ENCODE measurements around the gene PDE4D. TPM values are rescaled to one million over a fixed set of nuclear protein-coding genes. Genes with fewer than 3 reads are reported as not detected.

Gene PDE4D
- total and polyA plus RNA-seq, 2 of the 4 experiments (the other 2 are of a cell fraction) = 1.4 to 7.9 TPM

DNA sequence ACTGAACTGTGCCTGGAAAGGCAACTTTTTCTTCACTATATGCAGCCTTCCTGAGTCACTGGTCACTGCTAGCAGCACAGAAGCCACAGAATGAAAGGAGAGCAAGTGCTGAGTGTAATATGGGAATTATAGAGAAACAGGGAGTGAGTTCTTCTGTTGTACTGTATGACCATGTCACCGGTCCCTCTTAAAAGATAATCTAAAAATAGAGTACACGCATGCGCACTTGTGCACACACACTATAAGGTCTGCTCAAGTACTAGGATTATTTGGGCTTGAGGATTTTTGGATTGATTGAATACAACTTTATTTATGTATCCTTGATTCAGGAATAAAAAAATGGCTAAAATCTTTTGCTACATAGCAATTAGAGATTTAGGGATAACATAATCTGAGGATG, 571.9 kb downstream of the PDE4D start:
- Histone ChIP-seq H2AK5ac (ENCODE audit: low read depth, low read length) (no peak overlapping the region), H4K8ac (ENCODE audit: low read depth in 2 of 2, low read length in 2 of 2) (no peak overlapping the region), H3K9me3 (ENCODE audit: control insufficient read depth, insufficient read depth, low read length) (no peaks in the 10 kb centered on the region), H3K4me1 (ENCODE audit: control insufficient read depth, insufficient read depth, low read length) (peaks cover 5% of the 10 kb centered on the region; the same call in 1 of the 2 replicates), H3K56ac (ENCODE audit: extremely low read depth, insufficient read depth, low read length) (no peak overlapping the region), H3K9me1 (ENCODE audit: insufficient read depth, low read length) (no peaks in the 10 kb centered on the region; the same call in 1 of the 2 replicates), H3K4me2 (ENCODE audit: low read depth, low read length) (no peak overlapping the region), H3K9ac (ENCODE audit: low read depth, low read length) (no peak overlapping the region), H3K27ac (ENCODE audit: insufficient read depth, low read length) (no peak overlapping the region), H2AK9ac (replicated peaks; ENCODE audit: low read depth, low read length, poor library complexity) (no peak overlapping the region), H3K4me3 (ENCODE audit: insufficient read depth, low read depth, low read length) (no peak overlapping the region), H4K5ac (ENCODE audit: low read depth, low read length) (no peak overlapping the region), H3K36me3 (ENCODE audit: control insufficient read depth, insufficient read depth, low read length) (no peaks in the 10 kb centered on the region), H3K4ac (ENCODE audit: low read depth, low read length) (no peak overlapping the region), H4K91ac (ENCODE audit: insufficient read depth, low read depth, low read length) (no peak overlapping the region), H3K79me1 (ENCODE audit: low read depth in 1 of 2, low read length in 2 of 2) (no peaks in the 10 kb centered on the region), H2BK20ac (ENCODE audit: low read depth, low read length) (no peak overlapping the region), H2BK15ac (ENCODE audit: low read depth, low read length) (no peak overlapping the region), H2BK5ac (ENCODE audit: low read depth, low read length, poor library complexity, severe bottlenecking) (no peak overlapping the region), H2AFZ (replicated peaks; ENCODE audit: low read length, poor library complexity) (no peak overlapping the region), H3K18ac (ENCODE audit: low read depth, low read length) (no peak overlapping the region), H4K20me1 (ENCODE audit: insufficient read depth, low read length) (no peaks in the 10 kb centered on the region), H2BK120ac (ENCODE audit: low read depth, low read length) (no peak overlapping the region), H3K27me3 (ENCODE audit: control insufficient read depth, insufficient read depth, low read length) (no peaks in the 10 kb centered on the region), H3K14ac (replicated peaks; ENCODE audit: low read depth, low read length) (no peak overlapping the region), H3K23ac (ENCODE audit: low read depth, low read length) (no peak overlapping the region)
- no peak for ATAC-seq (ENCODE audit: low read depth)
- CTCF ChIA-PET = no interaction called here
- in situ Hi-C loops (cut with MboI; ENCODE audit: low sequenced_read_pairs) = no loop called here
- intact Hi-C loops (cut with micrococcal nuclease) = no loop called here
- POLR2A ChIA-PET (ENCODE audit: unreplicated experiment) = no interaction called here
- BruUV-seq (replicated peaks) = no TSS peak
- no peak for DNase-seq
- dilution Hi-C loops (cut with HindIII; ENCODE audit: low sequenced_read_pairs, unreplicated experiment) = no loop called here
- TF ChIP-seq RCOR1 (IDR thresholded peaks at IDR 0.05; ENCODE audit: insufficient replicate concordance, low read length) (no peak), POLR2A (IDR thresholded peaks at IDR 0.05; ENCODE audit: low read depth, low read length) (no peak), BHLHE40 (IDR thresholded peaks at IDR 0.05; ENCODE audit: low read depth, low read length) (no peak), NFE2L2 (IDR thresholded peaks at IDR 0.05; ENCODE audit: low read depth, low read length) (no peak), RAD21 (IDR thresholded peaks at IDR 0.05; ENCODE audit: low read length) (no peak), CEBPB (IDR thresholded peaks at IDR 0.05; ENCODE audit: low read depth, low read length) (no peak), CHD1 (IDR thresholded peaks at IDR 0.05; ENCODE audit: low read depth, low read length) (no peak), MAZ (IDR thresholded peaks at IDR 0.05; ENCODE audit: borderline replicate concordance, low read depth, low read length) (no peak), SMC3 (IDR thresholded peaks at IDR 0.05; ENCODE audit: low read depth, low read length) (no peak), RFX5 (IDR thresholded peaks at IDR 0.05; ENCODE audit: low read depth, low read length) (no peak), MXI1 (IDR thresholded peaks at IDR 0.05; ENCODE audit: borderline replicate concordance, low read depth, low read length) (no peak)
- TF ChIP-seq, protein P1, sequence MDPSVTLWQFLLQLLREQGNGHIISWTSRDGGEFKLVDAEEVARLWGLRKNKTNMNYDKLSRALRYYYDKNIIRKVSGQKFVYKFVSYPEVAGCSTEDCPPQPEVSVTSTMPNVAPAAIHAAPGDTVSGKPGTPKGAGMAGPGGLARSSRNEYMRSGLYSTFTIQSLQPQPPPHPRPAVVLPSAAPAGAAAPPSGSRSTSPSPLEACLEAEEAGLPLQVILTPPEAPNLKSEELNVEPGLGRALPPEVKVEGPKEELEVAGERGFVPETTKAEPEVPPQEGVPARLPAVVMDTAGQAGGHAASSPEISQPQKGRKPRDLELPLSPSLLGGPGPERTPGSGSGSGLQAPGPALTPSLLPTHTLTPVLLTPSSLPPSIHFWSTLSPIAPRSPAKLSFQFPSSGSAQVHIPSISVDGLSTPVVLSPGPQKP (IDR thresholded peaks at IDR 0.05; ENCODE audit: borderline replicate concordance, low read depth, low read length) = no peak
- TF ChIP-seq, protein P2, sequence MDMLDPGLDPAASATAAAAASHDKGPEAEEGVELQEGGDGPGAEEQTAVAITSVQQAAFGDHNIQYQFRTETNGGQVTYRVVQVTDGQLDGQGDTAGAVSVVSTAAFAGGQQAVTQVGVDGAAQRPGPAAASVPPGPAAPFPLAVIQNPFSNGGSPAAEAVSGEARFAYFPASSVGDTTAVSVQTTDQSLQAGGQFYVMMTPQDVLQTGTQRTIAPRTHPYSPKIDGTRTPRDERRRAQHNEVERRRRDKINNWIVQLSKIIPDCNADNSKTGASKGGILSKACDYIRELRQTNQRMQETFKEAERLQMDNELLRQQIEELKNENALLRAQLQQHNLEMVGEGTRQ (IDR thresholded peaks at IDR 0.05; ENCODE audit: low read depth, low read length) = no peak
- TF ChIP-seq, protein P3, sequence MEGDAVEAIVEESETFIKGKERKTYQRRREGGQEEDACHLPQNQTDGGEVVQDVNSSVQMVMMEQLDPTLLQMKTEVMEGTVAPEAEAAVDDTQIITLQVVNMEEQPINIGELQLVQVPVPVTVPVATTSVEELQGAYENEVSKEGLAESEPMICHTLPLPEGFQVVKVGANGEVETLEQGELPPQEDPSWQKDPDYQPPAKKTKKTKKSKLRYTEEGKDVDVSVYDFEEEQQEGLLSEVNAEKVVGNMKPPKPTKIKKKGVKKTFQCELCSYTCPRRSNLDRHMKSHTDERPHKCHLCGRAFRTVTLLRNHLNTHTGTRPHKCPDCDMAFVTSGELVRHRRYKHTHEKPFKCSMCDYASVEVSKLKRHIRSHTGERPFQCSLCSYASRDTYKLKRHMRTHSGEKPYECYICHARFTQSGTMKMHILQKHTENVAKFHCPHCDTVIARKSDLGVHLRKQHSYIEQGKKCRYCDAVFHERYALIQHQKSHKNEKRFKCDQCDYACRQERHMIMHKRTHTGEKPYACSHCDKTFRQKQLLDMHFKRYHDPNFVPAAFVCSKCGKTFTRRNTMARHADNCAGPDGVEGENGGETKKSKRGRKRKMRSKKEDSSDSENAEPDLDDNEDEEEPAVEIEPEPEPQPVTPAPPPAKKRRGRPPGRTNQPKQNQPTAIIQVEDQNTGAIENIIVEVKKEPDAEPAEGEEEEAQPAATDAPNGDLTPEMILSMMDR (conservative IDR thresholded peaks at IDR 0.05; ENCODE audit: low read depth, low read length) = no peak
- WGBS, 2 experiments (ENCODE audit: extremely low coverage in 2 of 2, insufficient read length in 1 of 2) = no CpG with 5 or more reads among the region's 3 CpGs

Data from IMR-90 (cell line).